IPS-15b (cell line): ENCODE data around the gene DLGAP1.

Experiments
- H3K27me3 ChIP-seq: one replicate; pipeline ENCODE4 v1.6.1; 2013; ENCODE audit warnings: low read length; ENCODE audit not compliant: control insufficient read depth, insufficient read depth
- H3K36me3 ChIP-seq: one replicate; pipeline ENCODE4 v1.6.1; 2013; ENCODE audit warnings: low read length; ENCODE audit not compliant: control insufficient read depth, insufficient read depth
- H3K4me1 ChIP-seq: one replicate; pipeline ENCODE4 v1.6.1; 2013; ENCODE audit warnings: mild to moderate bottlenecking, low read length; ENCODE audit not compliant: control insufficient read depth, insufficient read depth
- H3K4me3 ChIP-seq: one replicate; pipeline ENCODE4 v1.5.1; 2013; ENCODE audit warnings: low read depth, low read length
- H3K9ac ChIP-seq: one replicate; pipeline ENCODE4 v1.6.1; 2013; ENCODE audit warnings: low read depth, mild to moderate bottlenecking, low read length
- H3K9me3 ChIP-seq: one replicate; pipeline ENCODE4 v1.6.1; 2013; ENCODE audit warnings: mild to moderate bottlenecking, low read length; ENCODE audit not compliant: control insufficient read depth, insufficient read depth

The DLGAP1 gene

GRCh38 chr18:3790703-3791102 is 664.4 kb downstream of the DLGAP1 start:
- H3K9ac ChIP-seq = no peak overlapping the region
- peaks cover 6% of the 10 kb centered on the region for H3K4me1 ChIP-seq

GRCh38 chr18:3789525-3789924 is 665.6 kb downstream of the DLGAP1 start:
- H3K27me3 ChIP-seq = no peaks in the 10 kb centered on the region
- H3K9ac ChIP-seq = no peak overlapping the region
- H3K4me3 ChIP-seq = no peak overlapping the region
- H3K4me1 ChIP-seq = peaks cover 2% of the 10 kb centered on the region
- no peaks in the 10 kb centered on the region for H3K36me3 ChIP-seq
- H3K9me3 ChIP-seq = no peaks in the 10 kb centered on the region

More at GRCh38 chr18:3790703-3791102, 664.4 kb downstream of the DLGAP1 start:
- no peaks in the 10 kb centered on the region for H3K36me3 ChIP-seq
- H3K27me3 ChIP-seq = no peaks in the 10 kb centered on the region
- no peaks in the 10 kb centered on the region for H3K9me3 ChIP-seq
- H3K4me3 ChIP-seq = no peak overlapping the region

- Histone ChIP-seq H3K9me3 (no peaks in the 10 kb centered on the region), H3K9ac (no peak overlapping the region), H3K36me3 (no peaks in the 10 kb centered on the region), H3K27me3 (no peaks in the 10 kb centered on the region), H3K4me3 (no peak overlapping the region), H3K4me1 (no peaks in the 10 kb centered on the region)
Observed at GRCh38 chr18:3784949-3785348, 670.2 kb downstream of the DLGAP1 start.

DNA sequence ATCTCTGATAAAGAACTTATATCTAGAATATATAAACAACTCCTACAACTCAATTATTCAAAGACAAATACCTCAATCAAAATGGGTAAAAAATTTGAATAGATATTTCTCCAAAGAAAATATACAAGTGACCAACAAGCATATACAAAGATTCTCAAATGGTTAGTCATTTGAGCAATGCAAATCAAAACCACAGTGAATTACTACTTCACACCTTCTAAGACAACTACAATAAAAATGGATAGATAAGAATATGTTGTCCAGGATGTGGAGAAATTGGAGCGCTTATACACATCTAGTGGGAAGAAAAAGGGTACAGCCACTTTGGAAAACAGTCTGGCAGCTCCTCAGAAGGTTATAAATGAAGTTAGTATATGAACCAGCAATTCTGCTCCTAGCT is 672.2 kb downstream of the DLGAP1 start:
- Histone ChIP-seq H3K27me3 (no peaks in the 10 kb centered on the region), H3K4me1 (no peaks in the 10 kb centered on the region), H3K4me3 (no peak overlapping the region), H3K9ac (no peak overlapping the region), H3K36me3 (no peaks in the 10 kb centered on the region), H3K9me3 (no peaks in the 10 kb centered on the region)

DNA sequence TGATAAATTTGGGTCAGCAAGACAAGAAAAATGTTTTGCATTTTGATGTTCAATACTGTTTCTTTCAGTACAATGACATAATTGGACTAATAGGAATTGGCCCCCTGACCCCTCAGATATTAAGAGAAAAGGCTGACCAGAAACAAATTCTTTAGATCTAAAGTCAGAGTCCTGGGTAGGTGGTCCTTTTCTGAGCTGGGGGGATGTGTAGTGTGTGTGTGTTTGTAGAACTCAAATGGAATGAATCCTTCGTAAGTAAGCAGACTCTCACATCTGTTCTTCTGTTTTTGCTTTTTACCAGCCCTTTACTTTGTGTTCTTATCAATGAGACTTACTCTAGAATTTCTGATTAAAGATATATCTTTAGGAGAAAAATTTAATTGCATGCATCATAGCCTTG is 677.4 kb downstream of the DLGAP1 start:
- Histone ChIP-seq H3K4me1 (peaks cover 8% of the 10 kb centered on the region), H3K9me3 (no peaks in the 10 kb centered on the region), H3K27me3 (no peaks in the 10 kb centered on the region)

DNA sequence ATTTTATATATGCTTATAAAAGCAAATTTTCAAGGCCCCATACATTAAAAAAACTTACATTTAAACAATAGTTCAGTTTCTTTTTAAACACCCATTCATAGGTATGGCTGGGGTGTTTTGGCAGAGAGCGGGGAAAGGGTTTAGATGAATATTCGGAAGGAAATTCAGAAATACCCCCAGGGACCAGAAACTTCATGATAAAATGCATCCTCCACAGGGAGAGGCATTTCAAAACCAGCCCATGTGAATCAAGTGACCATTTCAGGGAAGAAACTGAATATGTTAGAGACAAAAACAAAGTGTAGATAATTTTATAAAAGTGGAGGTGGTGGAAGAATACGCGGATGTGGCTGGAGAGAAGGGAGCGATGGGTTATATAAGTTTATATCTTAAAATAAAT is 678.0 kb downstream of the DLGAP1 start:
- Histone ChIP-seq H3K4me3 (no peak overlapping the region), H3K27me3 (no peaks in the 10 kb centered on the region), H3K9ac (no peak overlapping the region), H3K4me1 (peaks cover 9% of the 10 kb centered on the region), H3K36me3 (no peaks in the 10 kb centered on the region), H3K9me3 (no peaks in the 10 kb centered on the region)

More for the DNA sequence above, 677.4 kb downstream of the DLGAP1 start:
- Histone ChIP-seq H3K4me3 (no peak overlapping the region), H3K9ac (no peak overlapping the region), H3K36me3 (no peaks in the 10 kb centered on the region)

GRCh38 chr18:3775996-3776395 is 679.1 kb downstream of the DLGAP1 start:
- Histone ChIP-seq H3K36me3 (no peaks in the 10 kb centered on the region), H3K4me3 (no peak overlapping the region)

DNA sequence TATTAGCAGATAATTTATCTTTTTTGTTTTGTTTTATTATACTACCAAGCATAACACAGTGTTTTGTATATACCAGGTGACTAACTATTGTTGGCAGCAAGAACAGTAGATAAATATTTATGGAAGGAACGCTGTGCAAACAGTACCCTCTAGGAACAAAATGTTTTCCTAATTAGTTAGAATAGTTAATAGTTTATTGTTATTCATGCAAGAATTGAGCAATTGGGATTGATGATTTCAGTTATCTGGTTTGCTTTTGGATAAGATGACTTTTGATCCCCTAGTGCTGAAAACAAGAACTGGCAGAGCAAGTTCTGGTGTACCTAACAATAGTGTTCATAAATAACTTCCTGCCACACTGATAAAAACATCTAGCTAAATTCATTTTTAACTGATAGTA is 681.8 kb downstream of the DLGAP1 start:
- Histone ChIP-seq H3K36me3 (no peaks in the 10 kb centered on the region), H3K9ac (no peak overlapping the region), H3K4me1 (peaks cover 12% of the 10 kb centered on the region)

More at GRCh38 chr18:3775996-3776395, 679.1 kb downstream of the DLGAP1 start:
- Histone ChIP-seq H3K27me3 (peaks cover under 1% of the 10 kb centered on the region), H3K4me1 (peaks cover 9% of the 10 kb centered on the region), H3K9me3 (no peaks in the 10 kb centered on the region), H3K9ac (no peak overlapping the region)

DNA sequence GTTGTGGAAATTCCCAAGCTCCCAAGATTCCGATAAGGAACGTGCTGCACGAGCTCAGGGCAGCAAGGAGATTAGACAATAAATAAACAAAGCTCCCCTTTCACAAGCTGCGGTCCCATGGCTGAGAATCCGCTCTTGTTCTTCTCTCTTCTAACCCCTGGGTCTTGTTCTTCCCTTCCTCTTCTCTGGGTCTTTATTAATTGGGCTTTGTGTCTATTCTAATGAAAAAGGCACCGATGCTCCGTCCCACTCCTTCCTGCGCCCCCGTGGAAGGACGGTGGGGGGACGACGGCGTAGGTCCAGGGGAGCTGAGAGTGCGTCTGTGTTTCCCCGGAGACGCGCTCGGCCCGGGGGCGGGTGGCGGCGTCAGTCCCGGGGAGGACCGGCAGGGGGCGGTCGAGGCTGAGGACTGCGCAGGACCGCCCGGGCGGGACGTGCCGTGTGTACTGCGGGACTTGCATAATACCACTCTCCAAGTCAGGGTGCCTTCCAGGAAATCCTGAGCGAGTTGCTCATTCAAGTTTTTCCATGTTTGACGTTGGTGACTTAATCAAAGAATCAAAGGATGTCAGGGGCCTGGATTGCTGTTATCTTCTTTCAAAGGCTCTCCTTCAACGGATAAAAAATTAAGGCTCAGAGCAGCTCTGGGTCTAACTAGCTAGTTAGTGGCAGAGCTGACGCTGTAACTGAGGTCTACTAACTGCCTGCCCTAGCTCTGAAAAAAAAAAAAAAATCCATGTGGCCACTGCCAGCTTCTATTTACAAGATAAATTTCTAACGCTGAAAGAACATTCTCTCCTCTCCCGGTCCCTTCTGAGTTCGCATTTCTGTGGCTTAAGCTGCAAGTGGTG is 683.8 kb downstream of the DLGAP1 start:
- Histone ChIP-seq H3K9me3 (peaks cover 2% of the 10 kb centered on the region), H3K4me3 (peak overlapping the region; percentile 65), H3K4me1 (peaks cover 12% of the 10 kb centered on the region), H3K36me3 (no peaks in the 10 kb centered on the region), H3K27me3 (peaks cover 11% of the 10 kb centered on the region), H3K9ac (no peak overlapping the region)

More for the DNA sequence above, 681.8 kb downstream of the DLGAP1 start:
- no peaks in the 10 kb centered on the region for H3K9me3 ChIP-seq
- H3K4me3 ChIP-seq = no peak overlapping the region
- peaks cover 11% of the 10 kb centered on the region for H3K27me3 ChIP-seq

DNA sequence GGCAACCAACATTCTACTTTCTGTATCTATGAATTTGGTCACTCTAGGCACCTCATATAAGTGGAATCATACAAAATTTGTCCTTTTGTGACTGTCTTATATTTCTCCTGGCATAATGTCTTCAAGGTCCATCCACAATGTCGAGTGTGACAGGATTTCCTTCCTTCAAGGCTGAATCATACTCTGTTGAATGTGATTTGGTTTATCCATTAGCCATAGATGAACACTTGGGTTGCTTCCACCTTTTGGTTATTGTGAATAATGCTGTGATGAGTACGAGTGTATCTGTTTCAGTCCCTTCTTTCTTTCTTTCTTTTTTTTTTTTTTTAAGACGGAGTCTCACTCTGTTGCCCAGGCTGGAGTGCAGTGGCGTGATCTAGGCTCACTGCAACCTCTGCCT is 693.8 kb downstream of the DLGAP1 start:
- H3K27me3 ChIP-seq = no peaks in the 10 kb centered on the region
- no peaks in the 10 kb centered on the region for H3K36me3 ChIP-seq
- H3K4me3 ChIP-seq = no peak overlapping the region
- no peak overlapping the region for H3K9ac ChIP-seq
- no peaks in the 10 kb centered on the region for H3K4me1 ChIP-seq
- no peaks in the 10 kb centered on the region for H3K9me3 ChIP-seq

GRCh38 chr18:3760741-3761140 is 694.4 kb downstream of the DLGAP1 start:
- H3K4me1 ChIP-seq = no peaks in the 10 kb centered on the region
- no peak overlapping the region for H3K4me3 ChIP-seq
- no peaks in the 10 kb centered on the region for H3K36me3 ChIP-seq
- H3K27me3 ChIP-seq = no peaks in the 10 kb centered on the region
- H3K9me3 ChIP-seq = no peaks in the 10 kb centered on the region
- no peak overlapping the region for H3K9ac ChIP-seq

DNA sequence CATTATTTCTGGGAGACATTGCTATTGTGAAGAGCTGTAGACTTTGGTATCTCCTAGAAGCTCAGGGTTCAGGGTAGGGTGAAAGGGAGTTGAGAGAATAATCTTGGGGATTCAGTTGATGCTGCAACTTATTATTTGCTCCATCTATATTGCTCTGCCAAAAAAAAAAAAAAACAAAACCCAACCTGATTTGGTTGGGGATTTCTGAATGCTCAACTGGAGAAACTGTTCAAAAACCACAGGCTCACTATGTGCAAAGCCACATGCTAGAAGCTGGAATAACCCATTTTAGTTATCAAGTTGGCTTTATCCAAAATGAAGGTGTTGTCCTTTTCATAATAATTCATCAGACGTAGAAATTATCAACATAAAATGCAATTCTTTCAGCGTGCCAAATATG is 696.0 kb downstream of the DLGAP1 start:
- H3K4me3 ChIP-seq = no peak overlapping the region
- H3K27me3 ChIP-seq = no peaks in the 10 kb centered on the region
- no peaks in the 10 kb centered on the region for H3K9me3 ChIP-seq
- H3K9ac ChIP-seq = no peak overlapping the region
- no peaks in the 10 kb centered on the region for H3K4me1 ChIP-seq
- no peaks in the 10 kb centered on the region for H3K36me3 ChIP-seq
